Measurements from ENCODE around the gene KRTAP2-3. TPM values are rescaled to one million over a fixed set of nuclear protein-coding genes. Genes with fewer than 3 reads are reported as not detected.
"Not testable (repeated sequence)": the region's sequence is repeated elsewhere in the genome, so short reads cannot be mapped to it uniquely, and the experiment has no call there.

Gene KRTAP2-3
- total RNA-seq, 4 donors from 2014 or later, result not detected

GRCh38 chr17:41048441-41048840 is 11.5 kb downstream of the KRTAP2-3 start:
- no peaks in the 10 kb centered on the region for H3K9me3 ChIP-seq
- no peak overlapping the region for H3K4me3 ChIP-seq
- no peaks in the 10 kb centered on the region for H3K4me1 ChIP-seq
- no peak overlapping the region for H3K27ac ChIP-seq
- H3K36me3 ChIP-seq, result no peaks in the 10 kb centered on the region
- DNase-seq, result no peak
- H3K27me3 ChIP-seq, result peaks cover 0 to 6% of the 10 kb centered on the region in 2 donors
- TF ChIP-seq POLR2A (IDR thresholded peaks at IDR 0.05), result no peak
- TF ChIP-seq CTCF (IDR thresholded peaks at IDR 0.05), result no peak

DNA sequence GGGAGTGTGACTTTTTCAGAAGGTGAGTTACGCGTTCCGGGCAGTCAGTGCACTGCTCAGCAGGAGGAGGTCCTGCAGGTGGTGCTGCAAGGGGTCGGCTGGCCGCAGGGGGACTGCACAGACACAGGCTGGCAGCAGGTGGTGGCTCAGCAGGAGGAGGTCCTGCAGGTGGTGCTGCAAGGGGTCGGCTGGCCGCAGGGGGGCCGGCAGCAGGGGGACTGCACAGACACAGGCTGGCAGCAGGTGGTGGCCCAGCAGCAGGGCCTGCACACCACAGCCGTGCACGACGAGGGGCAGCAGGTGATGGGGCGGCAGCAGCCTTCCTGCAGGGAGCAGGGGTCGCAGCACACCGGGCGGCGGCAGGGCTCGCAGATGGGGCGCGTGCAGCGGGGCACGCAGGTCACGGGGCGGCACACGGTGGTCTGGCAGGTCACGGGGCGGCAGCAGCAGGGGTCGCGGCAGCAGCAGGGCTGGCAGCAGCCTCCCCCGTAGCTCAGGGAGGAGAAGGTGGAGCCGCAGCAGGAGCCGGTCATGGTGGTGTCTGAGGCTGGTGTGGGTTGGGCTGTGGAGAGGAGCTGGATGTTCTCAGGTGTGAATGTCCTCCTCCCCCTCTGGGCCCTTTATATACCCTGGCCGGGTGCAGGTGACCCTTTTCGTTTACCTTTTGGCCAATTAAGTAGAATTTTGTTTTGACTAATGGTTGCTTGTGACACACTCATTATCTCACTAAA is 13.0 kb downstream of the KRTAP2-3 start, which contains the start of gene KRTAP2-1:
Gene KRTAP2-1 (minus strand): TSS at position 582 of the 731 bp plus-strand sequence. CDS start 49 bp downstream, at position 533.
- H3K4me3 ChIP-seq, H3K27ac ChIP-seq, H3K4me1 ChIP-seq, DNase-seq, H3K9me3 ChIP-seq, H3K27me3 ChIP-seq, H3K36me3 ChIP-seq: not testable (repeated sequence)

GRCh38 chr17:41042953-41043352 is 17.0 kb downstream of the KRTAP2-3 start:
- no peak overlapping the region for H3K4me3 ChIP-seq
- H3K9me3 ChIP-seq, result no peaks in the 10 kb centered on the region
- H3K27me3 ChIP-seq, result no peaks in the 10 kb centered on the region
- no peak for DNase-seq
- no peak overlapping the region for H3K27ac ChIP-seq
- H3K4me1 ChIP-seq, result no peaks in the 10 kb centered on the region
- TF ChIP-seq POLR2A (IDR thresholded peaks at IDR 0.05), result no peak
- no peaks in the 10 kb centered on the region for H3K36me3 ChIP-seq

GRCh38 chr17:41040783-41041571 is 18.9 kb downstream of the KRTAP2-3 start, which contains the start of gene KRTAP1-1:
Gene KRTAP1-1, minus strand, starts transcription at chr17:41041450. Its CDS starts 53 bp downstream, at chr17:41041397.
- H3K9me3 ChIP-seq, H3K4me3 ChIP-seq, H3K27me3 ChIP-seq, H3K27ac ChIP-seq, H3K36me3 ChIP-seq, DNase-seq, H3K4me1 ChIP-seq: not testable (repeated sequence)

GRCh38 chr17:41037853-41038350 is 22.0 kb downstream of the KRTAP2-3 start:
- no peak overlapping the region for H3K27ac ChIP-seq
- H3K4me1 ChIP-seq, result no peaks in the 10 kb centered on the region
- H3K9me3 ChIP-seq, result no peaks in the 10 kb centered on the region
- H3K27me3 ChIP-seq, result no peaks in the 10 kb centered on the region
- no peak overlapping the region for H3K4me3 ChIP-seq
- TF ChIP-seq CTCF (IDR thresholded peaks at IDR 0.05) (no peak), POLR2A (IDR thresholded peaks at IDR 0.05) (no peak)
- H3K36me3 ChIP-seq, result no peaks in the 10 kb centered on the region
- no peak for DNase-seq

DNA sequence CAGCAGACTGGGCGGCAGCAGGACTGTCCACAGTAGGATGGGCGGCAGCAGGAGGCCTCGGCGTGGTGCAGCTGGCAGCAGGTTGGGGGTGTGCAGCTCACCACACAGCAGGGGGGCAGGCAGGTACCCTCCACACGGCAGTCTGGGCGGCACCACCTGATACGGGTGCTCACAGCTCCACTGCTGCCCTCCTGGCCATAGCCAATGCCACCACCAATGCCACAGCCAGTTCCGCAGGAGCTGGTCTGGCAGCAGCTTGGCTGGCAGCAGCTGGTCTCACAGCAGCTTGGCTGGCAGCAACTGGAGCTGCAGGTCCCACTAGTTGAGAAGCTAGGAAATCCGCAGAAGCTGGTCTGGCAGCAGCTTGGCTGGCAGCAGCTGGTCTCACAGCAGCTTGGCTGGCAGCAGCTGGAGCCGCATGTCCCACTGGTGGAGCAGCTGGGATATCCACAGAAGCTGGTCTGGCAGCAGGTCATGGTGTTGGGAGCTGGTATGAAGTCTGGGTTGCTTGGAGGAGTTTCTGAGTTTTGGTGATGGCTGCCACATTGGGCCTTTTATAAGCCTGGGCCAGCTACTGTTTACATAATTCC is 25.5 kb downstream of the KRTAP2-3 start, which contains the start of gene KRTAP1-3:
Gene KRTAP1-3 (minus strand): TSS at position 529 of the 590 bp plus-strand sequence. CDS start 53 bp downstream, at position 476.
- H3K27ac ChIP-seq, DNase-seq, H3K36me3 ChIP-seq, H3K4me3 ChIP-seq, H3K9me3 ChIP-seq, H3K4me1 ChIP-seq, H3K27me3 ChIP-seq: not testable (repeated sequence)

GRCh38 chr17:41029633-41030245 is 30.2 kb downstream of the KRTAP2-3 start, which contains the start of gene KRTAP1-4:
Gene KRTAP1-4, minus strand, starts transcription at chr17:41030195. Its CDS starts 117 bp downstream, at chr17:41030078.
- Histone ChIP-seq H3K27ac (no peak within 1 kb of the TSS), H3K4me1 (no peaks in the 10 kb centered on the region), H3K9me3 (no peaks in the 10 kb centered on the region), H3K4me3 (no peak within 1 kb of the TSS), H3K36me3 (no peaks in the 10 kb centered on the region), H3K27me3 (no peaks in the 10 kb centered on the region)
- TF ChIP-seq CTCF (IDR thresholded peaks at IDR 0.05) (no peak), POLR2A (IDR thresholded peaks at IDR 0.05) (no peak)
- DNase-seq, result no peak
